ENCODE data around the gene ACTR10. TPM values are rescaled to one million over a fixed set of nuclear protein-coding genes. Genes with fewer than 3 reads are reported as not detected.

Gene ACTR10
- total RNA-seq, 1 experiment from 2014 or later: 30.9 TPM

DNA sequence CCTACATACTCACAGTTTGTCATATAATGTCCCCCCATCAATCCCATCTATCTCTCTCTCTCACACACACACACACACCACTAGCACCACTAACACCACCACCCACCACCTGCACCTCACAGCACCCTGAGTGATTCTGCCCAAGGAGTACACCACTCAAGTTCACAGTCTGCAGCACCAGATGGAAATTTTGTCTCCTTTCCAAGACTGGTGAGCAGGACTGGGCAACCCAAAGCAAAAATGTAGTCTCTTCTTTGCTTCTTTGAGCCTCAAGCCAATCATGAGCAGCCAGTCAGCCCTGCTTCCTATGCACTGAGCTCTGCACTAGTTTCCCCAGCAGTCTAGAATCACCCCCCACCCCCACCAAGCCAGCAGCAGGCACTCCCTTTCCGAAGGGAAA, 32.9 kb upstream of the ACTR10 start:
- no peak overlapping the region for H3K4me3 Mint-ChIP-seq

DNA sequence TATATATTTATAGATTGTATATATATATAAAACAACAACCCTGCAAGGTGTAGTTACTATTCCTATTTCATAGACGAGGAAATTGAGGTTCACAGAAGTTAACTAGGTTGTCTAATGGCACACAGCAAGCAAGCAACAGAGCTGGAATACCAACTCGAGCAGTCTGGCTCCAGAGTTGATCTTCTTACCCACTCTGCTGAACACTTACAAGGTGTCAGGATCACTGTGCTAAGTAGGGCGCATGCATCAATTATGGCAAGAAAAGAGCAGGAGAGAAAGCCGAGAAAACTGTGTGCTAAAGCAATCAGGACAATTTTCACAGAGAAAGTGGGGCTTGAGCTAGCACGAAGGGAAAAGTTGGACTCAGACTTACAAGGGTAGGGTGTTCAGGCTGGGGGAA, 32.1 kb upstream of the ACTR10 start:
- no peak for ATAC-seq
- TF ChIP-seq, protein P1, sequence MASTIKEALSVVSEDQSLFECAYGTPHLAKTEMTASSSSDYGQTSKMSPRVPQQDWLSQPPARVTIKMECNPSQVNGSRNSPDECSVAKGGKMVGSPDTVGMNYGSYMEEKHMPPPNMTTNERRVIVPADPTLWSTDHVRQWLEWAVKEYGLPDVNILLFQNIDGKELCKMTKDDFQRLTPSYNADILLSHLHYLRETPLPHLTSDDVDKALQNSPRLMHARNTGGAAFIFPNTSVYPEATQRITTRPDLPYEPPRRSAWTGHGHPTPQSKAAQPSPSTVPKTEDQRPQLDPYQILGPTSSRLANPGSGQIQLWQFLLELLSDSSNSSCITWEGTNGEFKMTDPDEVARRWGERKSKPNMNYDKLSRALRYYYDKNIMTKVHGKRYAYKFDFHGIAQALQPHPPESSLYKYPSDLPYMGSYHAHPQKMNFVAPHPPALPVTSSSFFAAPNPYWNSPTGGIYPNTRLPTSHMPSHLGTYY (CRISPR knock-in tag; IDR thresholded peaks at IDR 0.05): no peak
- TF ChIP-seq RELA (CRISPR knock-in tag; IDR thresholded peaks at IDR 0.05; ENCODE audit: borderline replicate concordance): no peak
- TF ChIP-seq, protein P2, sequence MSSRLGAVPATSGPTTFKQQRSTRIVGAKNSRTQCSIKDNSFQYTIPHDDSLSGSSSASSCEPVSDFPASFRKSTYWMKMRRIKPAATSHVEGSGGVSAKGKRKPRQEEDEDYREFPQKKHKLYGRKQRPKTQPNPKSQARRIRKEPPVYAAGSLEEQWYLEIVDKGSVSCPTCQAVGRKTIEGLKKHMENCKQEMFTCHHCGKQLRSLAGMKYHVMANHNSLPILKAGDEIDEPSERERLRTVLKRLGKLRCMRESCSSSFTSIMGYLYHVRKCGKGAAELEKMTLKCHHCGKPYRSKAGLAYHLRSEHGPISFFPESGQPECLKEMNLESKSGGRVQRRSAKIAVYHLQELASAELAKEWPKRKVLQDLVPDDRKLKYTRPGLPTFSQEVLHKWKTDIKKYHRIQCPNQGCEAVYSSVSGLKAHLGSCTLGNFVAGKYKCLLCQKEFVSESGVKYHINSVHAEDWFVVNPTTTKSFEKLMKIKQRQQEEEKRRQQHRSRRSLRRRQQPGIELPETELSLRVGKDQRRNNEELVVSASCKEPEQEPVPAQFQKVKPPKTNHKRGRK (CRISPR knock-in tag; IDR thresholded peaks at IDR 0.05; ENCODE audit: borderline replicate concordance): no peak
- TF ChIP-seq, protein P3, sequence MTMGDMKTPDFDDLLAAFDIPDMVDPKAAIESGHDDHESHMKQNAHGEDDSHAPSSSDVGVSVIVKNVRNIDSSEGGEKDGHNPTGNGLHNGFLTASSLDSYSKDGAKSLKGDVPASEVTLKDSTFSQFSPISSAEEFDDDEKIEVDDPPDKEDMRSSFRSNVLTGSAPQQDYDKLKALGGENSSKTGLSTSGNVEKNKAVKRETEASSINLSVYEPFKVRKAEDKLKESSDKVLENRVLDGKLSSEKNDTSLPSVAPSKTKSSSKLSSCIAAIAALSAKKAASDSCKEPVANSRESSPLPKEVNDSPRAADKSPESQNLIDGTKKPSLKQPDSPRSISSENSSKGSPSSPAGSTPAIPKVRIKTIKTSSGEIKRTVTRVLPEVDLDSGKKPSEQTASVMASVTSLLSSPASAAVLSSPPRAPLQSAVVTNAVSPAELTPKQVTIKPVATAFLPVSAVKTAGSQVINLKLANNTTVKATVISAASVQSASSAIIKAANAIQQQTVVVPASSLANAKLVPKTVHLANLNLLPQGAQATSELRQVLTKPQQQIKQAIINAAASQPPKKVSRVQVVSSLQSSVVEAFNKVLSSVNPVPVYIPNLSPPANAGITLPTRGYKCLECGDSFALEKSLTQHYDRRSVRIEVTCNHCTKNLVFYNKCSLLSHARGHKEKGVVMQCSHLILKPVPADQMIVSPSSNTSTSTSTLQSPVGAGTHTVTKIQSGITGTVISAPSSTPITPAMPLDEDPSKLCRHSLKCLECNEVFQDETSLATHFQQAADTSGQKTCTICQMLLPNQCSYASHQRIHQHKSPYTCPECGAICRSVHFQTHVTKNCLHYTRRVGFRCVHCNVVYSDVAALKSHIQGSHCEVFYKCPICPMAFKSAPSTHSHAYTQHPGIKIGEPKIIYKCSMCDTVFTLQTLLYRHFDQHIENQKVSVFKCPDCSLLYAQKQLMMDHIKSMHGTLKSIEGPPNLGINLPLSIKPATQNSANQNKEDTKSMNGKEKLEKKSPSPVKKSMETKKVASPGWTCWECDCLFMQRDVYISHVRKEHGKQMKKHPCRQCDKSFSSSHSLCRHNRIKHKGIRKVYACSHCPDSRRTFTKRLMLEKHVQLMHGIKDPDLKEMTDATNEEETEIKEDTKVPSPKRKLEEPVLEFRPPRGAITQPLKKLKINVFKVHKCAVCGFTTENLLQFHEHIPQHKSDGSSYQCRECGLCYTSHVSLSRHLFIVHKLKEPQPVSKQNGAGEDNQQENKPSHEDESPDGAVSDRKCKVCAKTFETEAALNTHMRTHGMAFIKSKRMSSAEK (CRISPR knock-in tag; IDR thresholded peaks at IDR 0.05; ENCODE audit: borderline replicate concordance): no peak
- TF ChIP-seq SOX15 (CRISPR knock-in tag; IDR thresholded peaks at IDR 0.05): no peak
- no peak for TF ChIP-seq NR3C1 (CRISPR knock-in tag; conservative IDR thresholded peaks at IDR 0.05; ENCODE audit: low read depth)
- Mint-ChIP-seq H3K36me3 (no peaks in the 10 kb centered on the region), H3K9me3 (0 out of 2 replicates have a peak, but pooled peaks cover 4% of the 10 kb centered on the region), H3K4me3 (no peak overlapping the region), H3K4me1 (peaks cover 16% of the 10 kb centered on the region), H3K27ac (no peak overlapping the region), H3K27me3 (ENCODE audit: low read depth) (no peaks in the 10 kb centered on the region)
- no peak for DNase-seq (ENCODE audit: low spot score)
- POLR2A ChIA-PET: no interaction called here
- CTCF ChIA-PET: interaction anchor here (0.7 kb wide), 1 partner anchor 16 kb away, joined by 3 read pairs; the partner anchor contains the start of gene ARMH4

More for the DNA sequence above, 32.9 kb upstream of the ACTR10 start:
- Mint-ChIP-seq H3K4me1 (peaks cover 16% of the 10 kb centered on the region), H3K27ac (no peak overlapping the region), H3K27me3 (ENCODE audit: low read depth) (no peaks in the 10 kb centered on the region), H3K9me3 (0 out of 2 replicates have a peak, but pooled peaks cover 3% of the 10 kb centered on the region), H3K36me3 (no peaks in the 10 kb centered on the region)
- ATAC-seq (no peak), DNase-seq (ENCODE audit: low spot score) (no peak)
- ChIA-PET CTCF (interaction anchor here (1.2 kb wide), 1 partner anchor 15 kb away, joined by 5 read pairs; the partner anchor contains the start of gene ARMH4), POLR2A (no interaction called here)
- no peak for TF ChIP-seq ZBTB21 (CRISPR knock-in tag; IDR thresholded peaks at IDR 0.05; ENCODE audit: borderline replicate concordance)
- TF ChIP-seq, protein P4, sequence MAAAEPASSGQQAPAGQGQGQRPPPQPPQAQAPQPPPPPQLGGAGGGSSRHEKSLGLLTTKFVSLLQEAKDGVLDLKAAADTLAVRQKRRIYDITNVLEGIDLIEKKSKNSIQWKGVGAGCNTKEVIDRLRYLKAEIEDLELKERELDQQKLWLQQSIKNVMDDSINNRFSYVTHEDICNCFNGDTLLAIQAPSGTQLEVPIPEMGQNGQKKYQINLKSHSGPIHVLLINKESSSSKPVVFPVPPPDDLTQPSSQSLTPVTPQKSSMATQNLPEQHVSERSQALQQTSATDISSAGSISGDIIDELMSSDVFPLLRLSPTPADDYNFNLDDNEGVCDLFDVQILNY (CRISPR knock-in tag; IDR thresholded peaks at IDR 0.05): no peak
- no peak for TF ChIP-seq RELA (CRISPR knock-in tag; IDR thresholded peaks at IDR 0.05; ENCODE audit: borderline replicate concordance)
- no peak for TF ChIP-seq MXD4 (CRISPR knock-in tag; IDR thresholded peaks at IDR 0.05; ENCODE audit: borderline replicate concordance)
- TF ChIP-seq FOXJ3 (CRISPR knock-in tag; IDR thresholded peaks at IDR 0.05; ENCODE audit: borderline replicate concordance): no peak
- TF ChIP-seq, protein P5, sequence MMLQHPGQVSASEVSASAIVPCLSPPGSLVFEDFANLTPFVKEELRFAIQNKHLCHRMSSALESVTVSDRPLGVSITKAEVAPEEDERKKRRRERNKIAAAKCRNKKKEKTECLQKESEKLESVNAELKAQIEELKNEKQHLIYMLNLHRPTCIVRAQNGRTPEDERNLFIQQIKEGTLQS (CRISPR knock-in tag; conservative IDR thresholded peaks at IDR 0.05): no peak

DNA sequence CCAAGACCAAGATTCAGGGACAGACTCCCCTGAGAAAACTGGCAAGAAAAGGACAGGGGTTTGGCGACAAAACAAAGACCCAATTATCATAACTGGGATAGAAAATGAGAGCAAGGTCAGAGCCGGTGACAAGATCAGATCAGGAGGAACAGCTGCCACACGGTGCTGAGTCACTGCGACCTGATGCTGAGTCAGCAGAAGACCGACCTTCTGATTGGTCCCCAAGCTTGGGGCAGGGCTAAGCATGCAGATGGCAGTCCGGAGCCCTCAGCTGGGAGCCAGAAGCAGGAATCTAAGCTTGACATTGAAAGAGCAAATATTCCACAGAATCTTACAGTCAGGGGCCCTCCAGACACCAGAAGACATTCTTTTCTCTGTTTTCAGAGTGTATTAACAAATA, 28.9 kb upstream of the ACTR10 start:
- Mint-ChIP-seq H3K27ac (peak overlapping the region; percentile 77; the same call in 1 of the 2 replicates), H3K36me3 (no peaks in the 10 kb centered on the region), H3K4me3 (no peak overlapping the region), H3K4me1 (peaks cover 16% of the 10 kb centered on the region), H3K27me3 (ENCODE audit: low read depth) (no peaks in the 10 kb centered on the region), H3K9me3 (0 out of 2 replicates have a peak, but pooled peaks cover 4% of the 10 kb centered on the region)
- ATAC-seq: peak; percentile 97
- DNase-seq (ENCODE audit: low spot score): peak; percentile 92
- TF ChIP-seq, protein P6, sequence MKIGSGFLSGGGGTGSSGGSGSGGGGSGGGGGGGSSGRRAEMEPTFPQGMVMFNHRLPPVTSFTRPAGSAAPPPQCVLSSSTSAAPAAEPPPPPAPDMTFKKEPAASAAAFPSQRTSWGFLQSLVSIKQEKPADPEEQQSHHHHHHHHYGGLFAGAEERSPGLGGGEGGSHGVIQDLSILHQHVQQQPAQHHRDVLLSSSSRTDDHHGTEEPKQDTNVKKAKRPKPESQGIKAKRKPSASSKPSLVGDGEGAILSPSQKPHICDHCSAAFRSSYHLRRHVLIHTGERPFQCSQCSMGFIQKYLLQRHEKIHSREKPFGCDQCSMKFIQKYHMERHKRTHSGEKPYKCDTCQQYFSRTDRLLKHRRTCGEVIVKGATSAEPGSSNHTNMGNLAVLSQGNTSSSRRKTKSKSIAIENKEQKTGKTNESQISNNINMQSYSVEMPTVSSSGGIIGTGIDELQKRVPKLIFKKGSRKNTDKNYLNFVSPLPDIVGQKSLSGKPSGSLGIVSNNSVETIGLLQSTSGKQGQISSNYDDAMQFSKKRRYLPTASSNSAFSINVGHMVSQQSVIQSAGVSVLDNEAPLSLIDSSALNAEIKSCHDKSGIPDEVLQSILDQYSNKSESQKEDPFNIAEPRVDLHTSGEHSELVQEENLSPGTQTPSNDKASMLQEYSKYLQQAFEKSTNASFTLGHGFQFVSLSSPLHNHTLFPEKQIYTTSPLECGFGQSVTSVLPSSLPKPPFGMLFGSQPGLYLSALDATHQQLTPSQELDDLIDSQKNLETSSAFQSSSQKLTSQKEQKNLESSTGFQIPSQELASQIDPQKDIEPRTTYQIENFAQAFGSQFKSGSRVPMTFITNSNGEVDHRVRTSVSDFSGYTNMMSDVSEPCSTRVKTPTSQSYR (CRISPR knock-in tag; IDR thresholded peaks at IDR 0.05): no peak
- TF ChIP-seq NFYB (CRISPR knock-in tag; conservative IDR thresholded peaks at IDR 0.05; ENCODE audit: low read depth) (peak; percentile 32; the same call in 1 of the 2 replicates), NFE2L1 (CRISPR knock-in tag; IDR thresholded peaks at IDR 0.05) (peak; percentile 90)
- ChIA-PET POLR2A (interaction anchor here (0.6 kb wide), 1 partner anchor 11 kb away, joined by 4 read pairs; no protein-coding TSS in a partner anchor), CTCF (interaction anchor here (0.6 kb wide), 1 partner anchor 81 kb away, joined by 3 read pairs; no protein-coding TSS in a partner anchor)

Data from WTC11 (cell line).